GM10248 (cell line): ENCODE data around the gene CCDC85C.
"Not testable (repeated sequence)": the region's sequence is repeated elsewhere in the genome, so short reads cannot be mapped to it uniquely, and the experiment has no call there.

Experiments used
- CTCF ChIA-PET: fragments of 300-600 bp; sonication (Branson Sonifier 250); formaldehyde crosslinking; extraction: SDS; loops from one replicate; lab custom pipeline; 2021; ENCODE audit warnings: antibody characterized with exemption; lab: Yijun Ruan, JAX
- POLR2A ChIA-PET: fragments of 350-650 bp; sonication (Branson Sonifier 250); formaldehyde crosslinking; extraction: SDS; loops from one replicate; lab custom pipeline; 2020; ENCODE audit warnings: antibody characterized with exemption; lab: Yijun Ruan, JAX
- DNase-seq: peaks from one replicate; pipeline ENCODE4 v3.0.0; 2012; ENCODE audit errors: extremely low spot score
- CTCF ChIP-seq: IDR thresholded peaks from 2 replicates; pipeline ENCODE4 v1.5.1; 2012; ENCODE audit warnings: mild to moderate bottlenecking, low read depth; ENCODE audit errors: extremely low read depth, missing control alignments, control extremely low read depth

CCDC85C gene

GRCh38 chr14:99647411-99647810, 43.4 kb upstream of the CCDC85C start:
- ChIA-PET POLR2A (no interaction called here), CTCF (interaction anchor here (1.3 kb wide), 1 partner anchor 37 kb away, joined by 3 read pairs; no protein-coding TSS in a partner anchor)
- DNase-seq: no peak
- TF ChIP-seq CTCF: no peak

GRCh38 chr14:99645545-99646505, 41.8 kb upstream of the CCDC85C start:
- ChIA-PET POLR2A (no interaction called here), CTCF (no interaction called here)
- no peak for DNase-seq
- no peak for TF ChIP-seq CTCF

GRCh38 chr14:99644723-99645544, 40.9 kb upstream of the CCDC85C start, which contains the start of gene HHIPL1:
Gene HHIPL1, plus strand, starts transcription at chr14:99645129. Its CDS starts 79 bp downstream, at chr14:99645208.
- ChIA-PET CTCF (no interaction called here), POLR2A (no interaction called here)
- no peak for TF ChIP-seq CTCF
- DNase-seq: no peak

GRCh38 chr14:99644035-99644587, 40.1 kb upstream of the CCDC85C start:
- no peak for DNase-seq
- CTCF ChIA-PET: no interaction called here
- POLR2A ChIA-PET: no interaction called here
- no peak for TF ChIP-seq CTCF

- DNase-seq: no peak
- ChIA-PET POLR2A (no interaction called here), CTCF (no interaction called here)
- no peak for TF ChIP-seq CTCF
These were observed 39.3 kb upstream of the CCDC85C start for GRCh38 chr14:99643343-99643742.

- CTCF ChIA-PET, DNase-seq, POLR2A ChIA-PET: not testable (repeated sequence)
These were observed 38.8 kb upstream of the CCDC85C start for GRCh38 chr14:99642771-99643170.
